Measurements from ENCODE around the gene EIF5AL1.
"Not testable (repeated sequence)": the region's sequence is repeated elsewhere in the genome, so short reads cannot be mapped to it uniquely, and the experiment has no call there.

EIF5AL1 gene

DNA sequence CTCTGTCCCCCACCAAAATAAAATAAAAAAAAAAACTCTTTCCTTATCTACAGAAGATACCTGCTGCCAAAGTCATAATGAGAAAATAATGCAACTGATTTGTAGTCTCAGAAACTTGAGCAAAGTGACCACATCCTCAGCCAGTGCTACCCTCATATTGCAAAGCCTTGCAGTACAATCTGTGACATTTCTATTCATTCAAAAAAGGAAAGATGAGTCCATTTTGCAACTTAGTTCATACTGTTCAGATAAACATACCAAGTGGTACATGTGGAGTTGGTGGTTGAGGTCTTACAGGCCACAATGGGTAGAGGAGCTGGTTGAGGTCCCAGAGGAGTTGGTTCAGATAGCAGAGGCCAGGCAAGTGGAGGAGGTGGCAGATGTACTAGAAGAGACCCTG is 6.5 kb upstream of the EIF5AL1 start:
- H2BK12ac ChIP-seq (ENCODE audit: low read length) = no peak overlapping the region
- H4K91ac ChIP-seq (ENCODE audit: low read depth, low read length, poor library complexity) = no peak overlapping the region
- H3K4me3 ChIP-seq (ENCODE audit: low read length in 2 of 2) = no peak overlapping the region
- H3K18ac ChIP-seq (ENCODE audit: low read length) = no peak overlapping the region
- no peak overlapping the region for H3K9ac ChIP-seq (ENCODE audit: low read depth, low read length, poor library complexity)
- no peak overlapping the region for H3K14ac ChIP-seq (ENCODE audit: low read length)
- no peak overlapping the region for H3K4ac ChIP-seq (ENCODE audit: low read length)
- H2AFZ ChIP-seq (ENCODE audit: low read length) = no peak overlapping the region
- H2BK15ac ChIP-seq (ENCODE audit: low read length) = no peak overlapping the region
- no peak overlapping the region for H2AK5ac ChIP-seq (ENCODE audit: low read depth, low read length)
- no peak overlapping the region for H2BK5ac ChIP-seq (ENCODE audit: low read length)
- H4K8ac ChIP-seq (ENCODE audit: low read depth, low read length) = no peak overlapping the region
- no peaks in the 10 kb centered on the region for H3K9me3 ChIP-seq (replicated peaks in 1 of 2; ENCODE audit: control insufficient read depth in 2 of 2, insufficient read depth in 1 of 2, low read depth in 1 of 2, low read length in 2 of 2)
- no peaks in the 10 kb centered on the region for H3K27me3 ChIP-seq (ENCODE audit: control insufficient read depth in 3 of 3, insufficient read depth in 3 of 3, low read depth in 1 of 3, low read length in 3 of 3)
- H3K4me2 ChIP-seq (ENCODE audit: insufficient read depth, low read length, poor library complexity, severe bottlenecking) = no peak overlapping the region
- no peaks in the 10 kb centered on the region for H3K79me1 ChIP-seq (ENCODE audit: low read depth, low read length)
- peaks cover 0 to 8% of the 10 kb centered on the region in 2 donors for H3K4me1 ChIP-seq (ENCODE audit: control insufficient read depth in 2 of 2, insufficient read depth in 1 of 2, low read depth in 1 of 2, low read length in 2 of 2)
- H3K27ac ChIP-seq (replicated peaks; ENCODE audit: low read length) = no peak overlapping the region
- H3K23ac ChIP-seq (ENCODE audit: low read depth, low read length, poor library complexity) = no peak overlapping the region
- no peak overlapping the region for H2BK120ac ChIP-seq (ENCODE audit: low read depth, low read length)
- no peaks in the 10 kb centered on the region for H3K36me3 ChIP-seq (replicated peaks in 1 of 2; ENCODE audit: control insufficient read depth in 2 of 2, insufficient read depth in 2 of 2, low read length in 2 of 2)
- DNase-seq (ENCODE audit: low spot score) = no peak

DNA sequence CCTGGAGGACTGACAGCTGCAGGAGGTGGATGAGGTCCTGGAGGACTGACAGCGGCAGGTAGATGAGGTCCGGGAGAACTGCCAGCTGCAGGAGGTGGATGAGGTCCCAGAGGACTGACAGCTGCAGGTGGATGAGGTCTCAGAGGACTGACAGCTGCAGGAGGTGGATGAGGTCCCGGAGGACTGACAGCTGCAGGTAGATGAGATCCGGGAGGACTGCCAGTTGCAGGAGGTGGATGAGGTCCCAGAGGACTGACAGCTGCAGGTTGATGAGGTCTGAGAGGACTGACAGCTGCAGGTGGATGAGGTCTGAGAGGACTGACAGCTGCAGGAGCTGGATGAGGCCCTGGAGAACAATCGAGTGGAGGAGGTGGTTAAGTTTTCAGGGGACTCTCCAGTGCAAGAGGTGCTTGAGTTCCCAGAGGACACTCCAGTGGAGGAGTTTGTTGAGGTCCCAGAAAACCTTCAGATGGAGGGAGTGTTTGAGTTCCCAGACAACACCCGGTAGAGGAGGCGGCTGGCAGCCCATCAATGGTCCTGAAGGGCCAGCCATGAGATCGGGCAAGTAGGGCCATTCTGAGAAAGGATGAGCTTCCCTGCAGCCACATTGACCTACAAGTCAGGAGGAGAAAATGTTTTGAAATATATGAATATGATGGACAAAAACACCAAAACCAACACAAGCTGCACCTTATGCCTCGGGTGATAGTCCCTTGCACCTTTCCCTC is 4.7 kb upstream of the EIF5AL1 start:
- no peak overlapping the region for H4K91ac ChIP-seq (ENCODE audit: low read depth, low read length, poor library complexity)
- H2BK5ac ChIP-seq (ENCODE audit: low read length) = no peak overlapping the region
- H3K4ac ChIP-seq (ENCODE audit: low read length) = no peak overlapping the region
- no peak overlapping the region for H3K23ac ChIP-seq (ENCODE audit: low read depth, low read length, poor library complexity)
- H3K79me1 ChIP-seq (ENCODE audit: low read depth, low read length) = no peaks in the 10 kb centered on the region
- no peak overlapping the region for H2BK12ac ChIP-seq (ENCODE audit: low read length)
- no CpG with 5 or more reads among the region's 9 CpGs for WGBS, 2 donors (ENCODE audit: extremely low coverage in 2 of 2, insufficient read length in 2 of 2, insufficient replicate concordance in 1 of 2)
- no peak for DNase-seq (ENCODE audit: low spot score)
- no peaks in the 10 kb centered on the region for H3K27me3 ChIP-seq (ENCODE audit: control insufficient read depth in 3 of 3, insufficient read depth in 3 of 3, low read depth in 1 of 3, low read length in 3 of 3)
- peaks cover 0 to 6% of the 10 kb centered on the region in 2 donors for H3K4me1 ChIP-seq (ENCODE audit: control insufficient read depth in 2 of 2, insufficient read depth in 1 of 2, low read depth in 1 of 2, low read length in 2 of 2)
- H2AK5ac ChIP-seq (ENCODE audit: low read depth, low read length) = no peak overlapping the region
- H3K14ac ChIP-seq (ENCODE audit: low read length) = no peak overlapping the region
- no peak overlapping the region for H3K27ac ChIP-seq (replicated peaks; ENCODE audit: low read length)
- no peaks in the 10 kb centered on the region for H3K36me3 ChIP-seq (replicated peaks in 1 of 2; ENCODE audit: control insufficient read depth in 2 of 2, insufficient read depth in 2 of 2, low read length in 2 of 2)
- no peak overlapping the region for H3K4me2 ChIP-seq (ENCODE audit: insufficient read depth, low read length, poor library complexity, severe bottlenecking)
- no peak overlapping the region for H2AFZ ChIP-seq (ENCODE audit: low read length)
- H3K9ac ChIP-seq (ENCODE audit: low read depth, low read length, poor library complexity) = no peak overlapping the region
- H3K4me3 ChIP-seq (ENCODE audit: low read length in 2 of 2) = no peak overlapping the region
- H3K18ac ChIP-seq (ENCODE audit: low read length) = no peak overlapping the region
- H3K9me3 ChIP-seq (replicated peaks in 1 of 2; ENCODE audit: control insufficient read depth in 2 of 2, insufficient read depth in 1 of 2, low read depth in 1 of 2, low read length in 2 of 2) = no peaks in the 10 kb centered on the region
- no peak overlapping the region for H4K8ac ChIP-seq (ENCODE audit: low read depth, low read length)
- H2BK120ac ChIP-seq (ENCODE audit: low read depth, low read length) = no peak overlapping the region
- H2BK15ac ChIP-seq (ENCODE audit: low read length) = no peak overlapping the region

DNA sequence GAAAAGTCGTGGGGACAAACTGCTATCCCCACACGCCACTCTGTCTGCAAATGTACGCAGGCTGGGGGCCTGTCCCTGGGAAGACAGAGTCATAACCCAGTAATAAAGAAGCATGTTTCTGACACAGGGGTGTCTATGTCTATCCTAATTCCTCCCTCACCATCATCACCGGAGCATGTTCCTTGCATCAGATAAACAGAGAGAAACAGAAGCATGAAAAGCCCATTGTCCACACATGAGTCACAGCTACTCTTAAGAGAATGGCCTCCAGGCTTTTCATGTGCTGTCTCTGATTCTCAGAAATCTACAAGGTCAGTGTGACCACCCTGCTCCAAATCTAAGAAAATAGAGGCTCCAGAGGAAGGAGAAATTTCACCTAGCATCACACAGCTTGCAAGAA is 4.1 kb upstream of the EIF5AL1 start:
- not testable (repeated sequence) for H3K4me1 ChIP-seq (ENCODE audit: control insufficient read depth in 2 of 2, insufficient read depth in 1 of 2, low read depth in 1 of 2, low read length in 2 of 2); H3K9me3 ChIP-seq (replicated peaks in 1 of 2; ENCODE audit: control insufficient read depth in 2 of 2, insufficient read depth in 1 of 2, low read depth in 1 of 2, low read length in 2 of 2)
- WGBS, 2 donors (ENCODE audit: extremely low coverage in 2 of 2, insufficient read length in 2 of 2, insufficient replicate concordance in 1 of 2) = no CpG with 5 or more reads among the region's 4 CpGs

DNA sequence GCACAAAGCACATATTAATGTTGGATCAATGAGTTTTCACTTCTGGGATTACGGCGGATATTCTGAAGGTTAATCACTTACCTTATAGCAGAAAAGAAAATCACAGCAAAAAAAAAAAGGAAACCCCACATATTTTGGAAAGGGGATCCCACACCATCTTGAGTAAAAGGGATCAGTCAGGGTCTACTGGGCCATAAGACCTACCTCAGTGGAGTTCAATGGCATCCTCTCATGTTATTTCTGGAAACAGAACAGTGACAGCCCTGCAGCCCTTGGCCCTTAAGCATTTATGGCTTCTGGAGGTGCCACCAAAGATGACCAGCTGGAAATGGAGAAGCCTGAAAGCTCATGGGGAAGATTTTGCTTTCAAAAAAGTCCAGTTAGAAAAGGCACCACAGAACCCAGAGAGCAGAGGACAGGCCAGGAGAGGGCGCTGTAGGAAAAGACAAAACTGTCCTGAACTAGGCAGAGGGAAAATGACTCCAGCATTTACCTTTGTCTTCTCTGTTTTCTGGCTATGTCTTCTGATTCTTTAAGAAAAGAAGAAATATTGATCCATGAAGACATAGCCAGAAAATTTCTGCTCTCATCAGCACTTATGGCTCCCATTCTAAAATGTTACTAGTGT is 2.9 kb upstream of the EIF5AL1 start:
- WGBS, 2 donors (ENCODE audit: extremely low coverage in 2 of 2, insufficient read length in 2 of 2, insufficient replicate concordance in 1 of 2) = no CpG with 5 or more reads among the region's 3 CpGs
- H3K4me2 ChIP-seq (ENCODE audit: insufficient read depth, low read length, poor library complexity, severe bottlenecking); H3K27me3 ChIP-seq (ENCODE audit: control insufficient read depth in 3 of 3, insufficient read depth in 3 of 3, low read depth in 1 of 3, low read length in 3 of 3); H4K91ac ChIP-seq (ENCODE audit: low read depth, low read length, poor library complexity); H3K9ac ChIP-seq (ENCODE audit: low read depth, low read length, poor library complexity); H3K4me1 ChIP-seq (ENCODE audit: control insufficient read depth in 2 of 2, insufficient read depth in 1 of 2, low read depth in 1 of 2, low read length in 2 of 2); H2AK5ac ChIP-seq (ENCODE audit: low read depth, low read length); H2BK12ac ChIP-seq (ENCODE audit: low read length); H2BK15ac ChIP-seq (ENCODE audit: low read length); H3K79me1 ChIP-seq (ENCODE audit: low read depth, low read length); H3K23ac ChIP-seq (ENCODE audit: low read depth, low read length, poor library complexity); H3K4me3 ChIP-seq (ENCODE audit: low read length in 2 of 2); H3K4ac ChIP-seq (ENCODE audit: low read length); H3K27ac ChIP-seq (replicated peaks; ENCODE audit: low read length); H3K36me3 ChIP-seq (replicated peaks in 1 of 2; ENCODE audit: control insufficient read depth in 2 of 2, insufficient read depth in 2 of 2, low read length in 2 of 2); DNase-seq (ENCODE audit: low spot score); H3K18ac ChIP-seq (ENCODE audit: low read length); H4K8ac ChIP-seq (ENCODE audit: low read depth, low read length); H3K14ac ChIP-seq (ENCODE audit: low read length); H2BK120ac ChIP-seq (ENCODE audit: low read depth, low read length); H3K9me3 ChIP-seq (replicated peaks in 1 of 2; ENCODE audit: control insufficient read depth in 2 of 2, insufficient read depth in 1 of 2, low read depth in 1 of 2, low read length in 2 of 2); H2AFZ ChIP-seq (ENCODE audit: low read length); H2BK5ac ChIP-seq (ENCODE audit: low read length): not testable (repeated sequence)

More for the DNA sequence above, 4.1 kb upstream of the EIF5AL1 start:
- not testable (repeated sequence) for H3K14ac ChIP-seq (ENCODE audit: low read length); H2BK120ac ChIP-seq (ENCODE audit: low read depth, low read length); H2BK15ac ChIP-seq (ENCODE audit: low read length); H3K27me3 ChIP-seq (ENCODE audit: control insufficient read depth in 3 of 3, insufficient read depth in 3 of 3, low read depth in 1 of 3, low read length in 3 of 3); H3K27ac ChIP-seq (replicated peaks; ENCODE audit: low read length); DNase-seq (ENCODE audit: low spot score); H3K9ac ChIP-seq (ENCODE audit: low read depth, low read length, poor library complexity); H3K23ac ChIP-seq (ENCODE audit: low read depth, low read length, poor library complexity); H2AFZ ChIP-seq (ENCODE audit: low read length); H3K18ac ChIP-seq (ENCODE audit: low read length); H4K8ac ChIP-seq (ENCODE audit: low read depth, low read length); H2BK5ac ChIP-seq (ENCODE audit: low read length); H3K36me3 ChIP-seq (replicated peaks in 1 of 2; ENCODE audit: control insufficient read depth in 2 of 2, insufficient read depth in 2 of 2, low read length in 2 of 2); H3K4ac ChIP-seq (ENCODE audit: low read length); H3K4me3 ChIP-seq (ENCODE audit: low read length in 2 of 2); H2BK12ac ChIP-seq (ENCODE audit: low read length); H3K79me1 ChIP-seq (ENCODE audit: low read depth, low read length); H2AK5ac ChIP-seq (ENCODE audit: low read depth, low read length); H4K91ac ChIP-seq (ENCODE audit: low read depth, low read length, poor library complexity); H3K4me2 ChIP-seq (ENCODE audit: insufficient read depth, low read length, poor library complexity, severe bottlenecking)
